Natural killer cell treated with Interleukin-12 subunit alpha and Interleukin-12 subunit beta and Interleukin-15 and Interleukin-18, amount 100 ng/mL, for 72 hours (primary cell): ENCODE measurements around the gene ITGB6. TPM values are rescaled to one million over a fixed set of nuclear protein-coding genes. Genes with fewer than 3 reads are reported as not detected.
A peak's percentile ranks its signal among the peaks of the same experiment; 100 is the strongest.

ENCODE experiments used
- ATAC-seq, 2 donors: fragments of 150-1000 bp; cut with Tn5 transposase in 1 of 2; sonication (Bioruptor Pico), chemical (Tn5 transposase) in 1 of 2; 2 replicates each; pipeline ENCODE4 v1.10.0; 2021
- DNase-seq: peaks from one replicate; pipeline ENCODE4 v3.0.0; 2022; ENCODE audit warnings: low spot score
- H3K27ac Mint-ChIP-seq, 2 donors: 1 replicate in 1 of 2; 2 replicates in 1 of 2; pipeline ENCODE4 v1.8.0; 2022; ENCODE audit warnings: mixed read lengths in 2 of 2, mild to moderate bottlenecking in 1 of 2, moderate library complexity in 1 of 2
- H3K27me3 Mint-ChIP-seq, 2 donors: 1 replicate in 1 of 2; 2 replicates in 1 of 2; pipeline ENCODE4 v1.8.0; 2022; ENCODE audit warnings: mixed read lengths in 2 of 2
- H3K36me3 Mint-ChIP-seq: one replicate; pipeline ENCODE4 v1.8.0; 2022; ENCODE audit warnings: mixed read lengths
- H3K4me1 Mint-ChIP-seq, 2 donors: 1 replicate in 1 of 2; 2 replicates in 1 of 2; pipeline ENCODE4 v1.8.0; 2022; ENCODE audit warnings: low read depth in 2 of 2, mixed read lengths in 2 of 2, mild to moderate bottlenecking in 1 of 2
- H3K4me3 Mint-ChIP-seq: one replicate; pipeline ENCODE4 v1.8.0; 2022; ENCODE audit warnings: mixed read lengths
- H3K9me3 Mint-ChIP-seq: 2 replicates; pipeline ENCODE4 v1.8.0; 2022; ENCODE audit warnings: mixed read lengths
- total RNA-seq, 2 donors: library from RNA; stranded (reverse); gene quantifications; one replicate each; pipeline ENCODE4 v1.2.3, GENCODE V29; 2022

The ITGB6 gene, protein sequence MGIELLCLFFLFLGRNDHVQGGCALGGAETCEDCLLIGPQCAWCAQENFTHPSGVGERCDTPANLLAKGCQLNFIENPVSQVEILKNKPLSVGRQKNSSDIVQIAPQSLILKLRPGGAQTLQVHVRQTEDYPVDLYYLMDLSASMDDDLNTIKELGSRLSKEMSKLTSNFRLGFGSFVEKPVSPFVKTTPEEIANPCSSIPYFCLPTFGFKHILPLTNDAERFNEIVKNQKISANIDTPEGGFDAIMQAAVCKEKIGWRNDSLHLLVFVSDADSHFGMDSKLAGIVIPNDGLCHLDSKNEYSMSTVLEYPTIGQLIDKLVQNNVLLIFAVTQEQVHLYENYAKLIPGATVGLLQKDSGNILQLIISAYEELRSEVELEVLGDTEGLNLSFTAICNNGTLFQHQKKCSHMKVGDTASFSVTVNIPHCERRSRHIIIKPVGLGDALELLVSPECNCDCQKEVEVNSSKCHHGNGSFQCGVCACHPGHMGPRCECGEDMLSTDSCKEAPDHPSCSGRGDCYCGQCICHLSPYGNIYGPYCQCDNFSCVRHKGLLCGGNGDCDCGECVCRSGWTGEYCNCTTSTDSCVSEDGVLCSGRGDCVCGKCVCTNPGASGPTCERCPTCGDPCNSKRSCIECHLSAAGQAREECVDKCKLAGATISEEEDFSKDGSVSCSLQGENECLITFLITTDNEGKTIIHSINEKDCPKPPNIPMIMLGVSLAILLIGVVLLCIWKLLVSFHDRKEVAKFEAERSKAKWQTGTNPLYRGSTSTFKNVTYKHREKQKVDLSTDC
- total RNA-seq: not detected

- peaks cover 10% of the 10 kb centered on the region for H3K36me3 Mint-ChIP-seq
- peaks cover 40 to 51% of the 10 kb centered on the region in 2 donors for H3K4me1 Mint-ChIP-seq
- H3K4me3 Mint-ChIP-seq: no peak within 1 kb of the TSS
- DNase-seq (no peak), ATAC-seq (no peak)
- no peaks in the 10 kb centered on the region for H3K27me3 Mint-ChIP-seq
- H3K9me3 Mint-ChIP-seq: peaks cover 7% of the 10 kb centered on the region
- H3K27ac Mint-ChIP-seq: peak within 1 kb of the TSS in 1 of 2 donors; percentile 45
Measured at GRCh38 chr2:160199683-160200389, at the start of gene ITGB6. TSS of gene ITGB6 (minus strand) at chr2:160200272. CDS start at chr2:160200063, 209 bp downstream.

GRCh38 chr2:160247296-160248035 is 47.4 kb upstream of the ITGB6 start:
- no peak overlapping the region for H3K4me3 Mint-ChIP-seq
- DNase-seq (no peak), ATAC-seq (no peak)
- H3K27ac Mint-ChIP-seq: no peak overlapping the region
- no peaks in the 10 kb centered on the region for H3K9me3 Mint-ChIP-seq
- peaks cover 3 to 6% of the 10 kb centered on the region in 2 donors for H3K27me3 Mint-ChIP-seq
- H3K4me1 Mint-ChIP-seq: no peaks in the 10 kb centered on the region
- no peaks in the 10 kb centered on the region for H3K36me3 Mint-ChIP-seq

- H3K4me1 Mint-ChIP-seq: no peaks in the 10 kb centered on the region
- peaks cover 3 to 6% of the 10 kb centered on the region in 2 donors for H3K27me3 Mint-ChIP-seq
- H3K4me3 Mint-ChIP-seq: no peak overlapping the region
- DNase-seq (no peak), ATAC-seq (no peak)
- H3K27ac Mint-ChIP-seq: no peak overlapping the region
- H3K9me3 Mint-ChIP-seq: no peaks in the 10 kb centered on the region
- no peaks in the 10 kb centered on the region for H3K36me3 Mint-ChIP-seq
Measured at GRCh38 chr2:160246356-160246755, 46.3 kb upstream of the ITGB6 start.

DNA sequence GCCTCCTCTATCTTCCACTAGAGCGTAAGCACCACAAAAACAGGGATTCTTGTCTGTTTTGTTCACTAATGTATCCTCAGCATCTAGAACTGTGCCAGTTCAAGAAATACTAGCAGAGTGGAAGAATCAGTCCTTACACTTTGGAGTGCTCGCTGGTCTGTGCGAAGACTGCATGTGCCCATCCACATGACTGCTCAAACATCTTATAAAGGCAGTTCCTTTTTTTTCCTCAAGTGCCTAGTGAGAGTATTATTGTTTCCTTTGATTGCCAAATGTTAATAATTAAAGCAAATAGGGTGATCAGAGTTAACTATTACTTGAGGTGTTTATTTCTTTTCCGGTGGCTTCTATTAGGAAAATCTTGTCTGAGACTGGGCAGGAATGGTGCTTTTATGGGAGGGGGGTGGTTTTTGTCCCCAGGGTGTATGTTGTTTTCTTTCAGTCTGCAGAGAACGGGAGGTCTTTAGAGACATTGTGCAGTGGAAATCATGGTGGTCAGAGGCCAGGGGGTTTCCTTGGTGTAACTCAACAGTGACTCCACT is 45.6 kb upstream of the ITGB6 start:
- H3K27me3 Mint-ChIP-seq: peaks cover 3 to 6% of the 10 kb centered on the region in 2 donors
- no peaks in the 10 kb centered on the region for H3K36me3 Mint-ChIP-seq
- DNase-seq: no peak
- no peak for ATAC-seq
- no peak overlapping the region for H3K27ac Mint-ChIP-seq
- H3K4me3 Mint-ChIP-seq: no peak overlapping the region
- H3K4me1 Mint-ChIP-seq: no peaks in the 10 kb centered on the region
- no peaks in the 10 kb centered on the region for H3K9me3 Mint-ChIP-seq

DNA sequence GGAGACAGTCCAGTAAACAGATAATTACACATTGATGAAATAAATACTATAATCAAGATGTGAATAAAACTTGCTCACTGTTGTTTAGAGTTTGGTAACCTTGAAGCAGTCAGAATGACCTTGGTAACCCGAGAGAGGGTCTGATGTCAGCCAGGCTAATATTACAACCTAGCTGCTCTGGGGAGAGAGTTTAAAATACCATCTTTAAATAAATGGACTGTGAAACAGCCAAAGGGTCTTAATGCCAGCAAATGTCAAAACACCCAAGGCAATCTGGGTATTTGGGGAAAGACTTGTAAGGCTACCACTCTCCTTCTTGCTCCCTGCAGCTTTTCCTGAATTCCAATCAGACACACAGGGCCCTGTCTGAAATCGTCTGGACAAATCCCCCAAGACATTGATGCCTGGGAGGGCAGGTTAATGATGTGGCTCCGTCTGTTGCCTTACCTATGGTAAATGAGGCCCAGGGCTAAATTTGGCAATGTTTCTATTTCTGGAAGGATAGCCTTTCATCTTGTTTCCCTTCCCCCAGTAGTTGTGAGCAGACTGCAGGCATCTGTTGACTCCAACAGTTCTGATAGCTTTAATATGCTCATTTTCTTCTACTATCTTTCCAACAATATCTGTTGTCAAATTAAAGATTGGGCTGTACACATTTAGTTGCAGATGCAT is 43.0 kb upstream of the ITGB6 start:
- H3K9me3 Mint-ChIP-seq: no peaks in the 10 kb centered on the region

GRCh38 chr2:160241251-160242137 is 41.4 kb upstream of the ITGB6 start:
- peaks cover 12 to 17% of the 10 kb centered on the region in 2 donors for H3K27me3 Mint-ChIP-seq
- DNase-seq: no peak
- no peaks in the 10 kb centered on the region for H3K36me3 Mint-ChIP-seq
- H3K27ac Mint-ChIP-seq: no peak overlapping the region
- no peak overlapping the region for H3K4me3 Mint-ChIP-seq
- no peaks in the 10 kb centered on the region for H3K4me1 Mint-ChIP-seq
- ATAC-seq: no peak
- H3K9me3 Mint-ChIP-seq: no peaks in the 10 kb centered on the region

More for the DNA sequence above, 43.0 kb upstream of the ITGB6 start:
- Mint-ChIP-seq H3K36me3 (no peaks in the 10 kb centered on the region), H3K4me1 (no peaks in the 10 kb centered on the region), H3K4me3 (no peak overlapping the region), H3K27me3 (peaks cover 5 to 9% of the 10 kb centered on the region in 2 donors), H3K27ac (no peak overlapping the region)
- ATAC-seq (no peak), DNase-seq (no peak)

- no peak for ATAC-seq
- H3K4me3 Mint-ChIP-seq: no peak overlapping the region
- H3K27ac Mint-ChIP-seq: no peak overlapping the region
- no peaks in the 10 kb centered on the region for H3K9me3 Mint-ChIP-seq
- peaks cover 11 to 12% of the 10 kb centered on the region in 2 donors for H3K27me3 Mint-ChIP-seq
- H3K36me3 Mint-ChIP-seq: no peaks in the 10 kb centered on the region
- no peaks in the 10 kb centered on the region for H3K4me1 Mint-ChIP-seq
- DNase-seq: no peak
Measured at GRCh38 chr2:160239436-160239835, 39.4 kb upstream of the ITGB6 start.

GRCh38 chr2:160238392-160238791 is 38.3 kb upstream of the ITGB6 start:
- Mint-ChIP-seq H3K27me3 (peaks cover 11 to 12% of the 10 kb centered on the region in 2 donors), H3K36me3 (no peaks in the 10 kb centered on the region), H3K4me3 (no peak overlapping the region), H3K4me1 (no peaks in the 10 kb centered on the region), H3K27ac (no peak overlapping the region), H3K9me3 (no peaks in the 10 kb centered on the region)
- ATAC-seq (no peak), DNase-seq (no peak)

GRCh38 chr2:160232905-160233475 is 32.9 kb upstream of the ITGB6 start:
- Mint-ChIP-seq H3K27me3 (peaks cover 7% of the 10 kb centered on the region in 2 donors), H3K4me3 (no peak overlapping the region), H3K9me3 (no peaks in the 10 kb centered on the region), H3K4me1 (no peaks in the 10 kb centered on the region), H3K27ac (no peak overlapping the region), H3K36me3 (no peaks in the 10 kb centered on the region)
- ATAC-seq (no peak), DNase-seq (no peak)

- H3K36me3 Mint-ChIP-seq: no peaks in the 10 kb centered on the region
- H3K27me3 Mint-ChIP-seq: peaks cover 13 to 16% of the 10 kb centered on the region in 2 donors
- no peak for DNase-seq
- no peak overlapping the region for H3K27ac Mint-ChIP-seq
- H3K4me1 Mint-ChIP-seq: peaks cover 0 to 4% of the 10 kb centered on the region in 2 donors
- no peaks in the 10 kb centered on the region for H3K9me3 Mint-ChIP-seq
- ATAC-seq: no peak
- H3K4me3 Mint-ChIP-seq: no peak overlapping the region
Measured at GRCh38 chr2:160229591-160229990, 29.5 kb upstream of the ITGB6 start.

DNA sequence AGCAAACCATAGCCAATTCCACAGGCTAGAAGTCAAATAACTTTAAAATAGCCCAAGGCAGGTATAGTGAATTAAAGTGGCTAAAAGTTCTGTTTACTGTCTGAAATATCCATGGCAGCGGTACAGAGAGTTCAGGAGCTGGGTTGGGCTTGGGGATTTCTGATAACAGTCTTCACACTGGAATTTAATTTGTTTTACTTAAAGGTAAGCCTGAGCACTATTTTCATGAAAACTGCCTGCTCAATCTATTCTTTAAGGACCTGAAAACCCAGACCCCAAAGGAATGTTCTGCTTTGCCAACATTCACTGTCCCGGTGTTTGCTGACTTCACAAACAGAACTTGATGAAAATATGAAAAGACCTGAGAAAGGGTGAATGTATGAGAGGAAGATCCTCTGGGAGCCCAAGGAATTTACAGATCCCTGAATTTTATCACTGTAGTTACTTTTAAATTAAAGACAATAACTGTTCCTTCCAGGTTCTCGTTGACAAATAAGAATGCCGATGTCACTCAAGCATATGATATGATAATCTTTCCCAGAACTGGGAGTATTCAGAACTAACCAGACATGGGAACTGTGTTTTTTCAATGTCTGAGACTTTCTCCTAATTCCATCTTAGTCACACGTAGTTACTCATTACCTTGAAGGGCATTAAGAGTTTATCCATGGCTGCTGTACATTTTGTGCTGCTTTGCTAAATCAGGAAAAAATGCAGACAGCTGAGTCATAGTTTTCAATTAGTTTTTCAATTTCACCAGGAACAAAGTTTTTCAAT is 28.3 kb upstream of the ITGB6 start:
- Mint-ChIP-seq H3K9me3 (no peaks in the 10 kb centered on the region), H3K27ac (no peak overlapping the region), H3K4me3 (no peak overlapping the region), H3K4me1 (peaks cover 4 to 12% of the 10 kb centered on the region in 2 donors), H3K27me3 (peaks cover 13 to 16% of the 10 kb centered on the region in 2 donors), H3K36me3 (no peaks in the 10 kb centered on the region)
- ATAC-seq (no peak), DNase-seq (no peak)
